ENCODE results near the gene RNF6. TPM values are rescaled to one million over a fixed set of nuclear protein-coding genes. Genes with fewer than 3 reads are reported as not detected.
A peak's percentile ranks its signal among the peaks of the same experiment; 100 is the strongest.

The RNF6 gene
- polyA plus RNA-seq, 6 donors from 2014 or later, result 37.7 to 60.9 (median 45.1) TPM

DNA sequence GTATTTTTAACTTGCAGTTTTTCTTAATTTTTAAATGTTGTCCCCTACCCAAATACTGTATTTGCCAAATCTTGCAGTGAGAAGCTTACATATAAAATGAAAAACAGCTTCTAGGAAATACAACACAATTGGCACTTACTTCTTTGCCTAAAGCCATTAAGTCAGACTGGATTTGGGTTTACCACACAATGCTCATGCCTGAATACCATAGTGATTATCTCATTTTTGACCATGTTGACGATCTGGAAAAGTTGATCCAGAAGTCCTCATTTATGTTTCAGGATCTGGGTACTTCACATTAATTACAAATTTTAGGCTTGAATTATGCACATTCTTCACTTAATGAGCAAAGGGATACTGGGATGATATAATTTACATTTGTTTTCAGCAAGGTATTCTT is 2.4 kb downstream of the RNF6 start:
- H3K9me3 Mint-ChIP-seq, result peaks cover 0 to 1% (median 0%) of the 10 kb centered on the region in 7 donors
- peaks cover 28 to 42% (median 37%) of the 10 kb centered on the region in 3 donors for H3K4me1 Mint-ChIP-seq
- peak overlapping the region in 3 of 8 donors; percentile 44 to 100 (median 98) for H3K4me3 Mint-ChIP-seq
- H3K36me3 Mint-ChIP-seq, result peaks cover 23 to 29% of the 10 kb centered on the region in 2 donors
- ATAC-seq (ENCODE audit: low read depth in 2 of 2), result no peak
- no peak for DNase-seq
- H3K27me3 Mint-ChIP-seq, result no peaks in the 10 kb centered on the region
- H3K27ac Mint-ChIP-seq, result peak overlapping the region in 2 of 6 donors; percentile 18 to 94

DNA sequence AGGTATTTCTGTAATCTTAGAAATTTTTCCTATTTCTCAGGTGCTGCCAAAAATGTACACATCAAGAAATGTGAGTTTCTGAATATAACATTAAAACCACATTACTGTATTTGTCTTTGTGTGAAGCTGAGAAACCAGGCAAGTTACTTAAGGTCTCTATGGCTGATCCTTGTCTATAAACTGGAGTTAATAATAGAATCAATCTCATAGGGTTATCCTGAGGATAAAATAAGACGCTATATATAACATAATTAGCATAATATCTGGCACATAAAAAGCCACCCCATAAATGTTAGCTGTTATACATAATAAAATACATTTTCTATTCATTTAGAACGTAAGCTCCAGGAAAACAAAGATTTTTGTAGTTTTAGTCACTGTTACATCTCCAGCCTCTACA is 6.1 kb downstream of the RNF6 start:
- no peak overlapping the region for H3K27ac Mint-ChIP-seq
- peaks cover 23 to 36% of the 10 kb centered on the region in 2 donors for H3K36me3 Mint-ChIP-seq
- ATAC-seq (ENCODE audit: low read depth in 2 of 2) (no peak), DNase-seq (no peak)
- H3K9me3 Mint-ChIP-seq, result no peaks in the 10 kb centered on the region
- H3K4me1 Mint-ChIP-seq, result peaks cover 8 to 23% (median 16%) of the 10 kb centered on the region in 3 donors
- H3K4me3 Mint-ChIP-seq, result no peak overlapping the region
- no peaks in the 10 kb centered on the region for H3K27me3 Mint-ChIP-seq

- H3K27ac Mint-ChIP-seq, result peak overlapping the region in 2 of 6 donors; percentile 50 to 67
- ATAC-seq (ENCODE audit: low read depth in 2 of 2) (no peak), DNase-seq (no peak)
- H3K36me3 Mint-ChIP-seq, result peaks cover 16 to 32% of the 10 kb centered on the region in 2 donors
- no peaks in the 10 kb centered on the region for H3K27me3 Mint-ChIP-seq
- H3K4me1 Mint-ChIP-seq, result peaks cover 0 to 12% (median 1%) of the 10 kb centered on the region in 3 donors
- H3K4me3 Mint-ChIP-seq, result peak overlapping the region in 1 of 8 donors; percentile 21
- no peaks in the 10 kb centered on the region for H3K9me3 Mint-ChIP-seq
Observed at GRCh38 chr13:26213982-26214381, 8.1 kb downstream of the RNF6 start.

DNA sequence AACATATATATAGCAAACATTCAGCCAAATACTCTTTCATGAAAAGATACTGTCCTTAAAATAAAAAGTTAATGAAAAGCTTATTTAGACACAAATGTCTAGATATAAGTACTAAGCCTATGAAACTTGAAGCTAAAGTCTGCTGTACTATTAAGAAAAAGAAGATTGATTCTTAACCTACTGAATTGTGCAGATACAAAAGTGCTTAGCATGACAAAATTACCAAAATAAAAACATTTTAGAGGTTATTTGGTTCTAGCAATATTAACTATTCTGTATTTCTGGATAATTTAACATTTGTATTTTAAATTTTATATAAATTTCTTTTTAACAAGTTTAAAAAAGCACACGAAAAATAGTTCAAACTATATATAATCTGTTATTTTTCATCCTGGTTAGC is 8.8 kb downstream of the RNF6 start:
- Mint-ChIP-seq H3K36me3 (peaks cover 23 to 36% of the 10 kb centered on the region in 2 donors), H3K27me3 (no peaks in the 10 kb centered on the region), H3K9me3 (no peaks in the 10 kb centered on the region), H3K27ac (no peak overlapping the region), H3K4me3 (no peak overlapping the region), H3K4me1 (peaks cover 0 to 12% (median 1%) of the 10 kb centered on the region in 3 donors)
- ATAC-seq (ENCODE audit: low read depth in 2 of 2) (no peak), DNase-seq (no peak)

- Mint-ChIP-seq H3K27ac (no peak overlapping the region), H3K27me3 (no peaks in the 10 kb centered on the region), H3K36me3 (peaks cover 18 to 22% of the 10 kb centered on the region in 2 donors), H3K4me1 (peaks cover 0 to 5% (median 5%) of the 10 kb centered on the region in 3 donors), H3K9me3 (no peaks in the 10 kb centered on the region), H3K4me3 (no peak overlapping the region)
- ATAC-seq (ENCODE audit: low read depth in 2 of 2), result no peak
- DNase-seq, result no peak
Observed at GRCh38 chr13:26208287-26208686, 13.8 kb downstream of the RNF6 start.

DNA sequence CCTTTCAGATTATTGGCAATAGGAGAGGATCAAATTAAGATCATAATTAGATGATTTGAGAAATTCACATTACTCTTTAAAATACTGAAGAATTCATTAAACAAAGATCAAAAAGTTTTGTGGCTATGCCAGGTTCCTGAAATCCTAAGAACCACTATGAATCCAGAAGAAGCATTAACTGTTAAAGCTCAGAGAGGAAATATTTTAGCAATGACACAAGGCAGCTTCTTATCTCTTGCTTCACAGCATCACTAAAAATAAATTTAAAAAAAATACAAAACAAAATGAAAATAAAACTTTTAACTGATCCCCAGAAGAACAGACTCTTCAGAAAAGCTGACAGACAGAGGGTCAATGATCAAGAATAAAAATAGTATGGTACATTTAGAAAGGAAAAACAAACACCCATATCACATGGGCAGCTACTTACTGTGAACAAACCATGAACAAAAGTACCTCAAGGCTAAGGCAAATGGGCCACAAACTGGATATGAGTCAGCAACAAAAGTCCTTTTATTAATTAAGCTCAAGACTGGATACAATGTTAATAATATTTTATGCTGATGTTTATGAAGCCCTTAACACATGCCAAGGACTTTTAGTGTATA is 19.6 kb downstream of the RNF6 start:
- Mint-ChIP-seq H3K4me3 (no peak overlapping the region), H3K4me1 (peaks cover 0 to 5% (median 0%) of the 10 kb centered on the region in 3 donors), H3K36me3 (peaks cover 11 to 12% of the 10 kb centered on the region in 2 donors), H3K27ac (no peak overlapping the region), H3K9me3 (peaks cover 0 to 3% (median 2%) of the 10 kb centered on the region in 7 donors), H3K27me3 (no peaks in the 10 kb centered on the region)
- DNase-seq (no peak), ATAC-seq (ENCODE audit: low read depth in 2 of 2) (no peak)

GRCh38 chr13:26200811-26201210 is 21.3 kb downstream of the RNF6 start:
- H3K27ac Mint-ChIP-seq, result no peak overlapping the region
- DNase-seq (no peak), ATAC-seq (ENCODE audit: low read depth in 2 of 2) (no peak)
- no peak overlapping the region for H3K4me3 Mint-ChIP-seq
- H3K36me3 Mint-ChIP-seq, result peaks cover 10 to 18% of the 10 kb centered on the region in 2 donors
- H3K4me1 Mint-ChIP-seq, result no peaks in the 10 kb centered on the region
- peaks cover 3 to 18% (median 10%) of the 10 kb centered on the region in 7 donors for H3K9me3 Mint-ChIP-seq
- H3K27me3 Mint-ChIP-seq, result no peaks in the 10 kb centered on the region

DNA sequence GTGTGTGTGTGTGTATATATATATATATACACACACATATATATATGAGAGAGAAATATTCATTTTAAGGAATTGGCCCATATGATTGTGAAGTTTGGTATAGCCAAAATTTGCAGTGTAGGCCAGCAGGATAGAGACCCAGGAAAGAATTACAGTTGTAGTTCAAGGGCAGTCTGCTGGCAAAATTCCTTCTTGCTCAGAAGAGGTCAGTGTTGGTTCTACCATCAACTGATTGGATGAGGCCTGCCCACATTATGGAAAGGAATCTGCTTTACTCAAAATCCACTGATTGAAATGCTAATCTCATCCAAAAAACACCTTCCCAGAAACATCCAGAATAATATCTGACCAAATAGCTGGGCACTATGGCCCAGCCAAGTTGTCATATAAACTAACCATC is 24.0 kb downstream of the RNF6 start:
- ATAC-seq (ENCODE audit: low read depth in 2 of 2) (no peak), DNase-seq (no peak)
- Mint-ChIP-seq H3K27ac (no peak overlapping the region), H3K4me1 (peaks cover 0 to 1% (median 0%) of the 10 kb centered on the region in 3 donors), H3K4me3 (no peak overlapping the region), H3K36me3 (peaks cover 22 to 29% of the 10 kb centered on the region in 2 donors), H3K9me3 (peaks cover 9 to 35% (median 25%) of the 10 kb centered on the region in 7 donors), H3K27me3 (no peaks in the 10 kb centered on the region)

DNA sequence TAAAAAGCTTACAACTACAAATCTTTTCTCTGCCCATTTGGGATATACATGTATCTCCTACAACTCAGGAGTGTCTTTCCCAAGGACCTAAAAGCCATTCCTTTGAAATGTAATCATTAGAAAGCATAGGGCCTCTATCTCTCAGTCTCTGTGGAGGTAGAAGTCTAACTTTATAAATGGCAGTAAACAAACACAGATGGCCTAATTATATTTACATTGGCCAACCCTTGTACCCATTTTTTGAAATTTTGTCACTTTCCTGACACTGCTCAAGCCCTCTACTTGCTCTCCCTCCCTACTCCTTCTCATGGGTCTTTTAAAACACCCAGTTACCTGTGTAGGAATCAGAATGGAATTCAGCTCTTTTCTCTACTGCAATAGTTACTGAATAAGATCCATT is 24.8 kb downstream of the RNF6 start:
- no peak for ATAC-seq (ENCODE audit: low read depth in 2 of 2)
- Mint-ChIP-seq H3K9me3 (peaks cover 9 to 35% (median 25%) of the 10 kb centered on the region in 7 donors), H3K4me3 (no peak overlapping the region), H3K36me3 (peaks cover 22 to 28% of the 10 kb centered on the region in 2 donors), H3K4me1 (peaks cover 0 to 1% (median 0%) of the 10 kb centered on the region in 3 donors), H3K27ac (no peak overlapping the region), H3K27me3 (no peaks in the 10 kb centered on the region)
- DNase-seq, result no peak

- no peaks in the 10 kb centered on the region for H3K27me3 Mint-ChIP-seq
- no peaks in the 10 kb centered on the region for H3K36me3 Mint-ChIP-seq
- H3K27ac Mint-ChIP-seq, result peak overlapping the region; percentile 95 to 99 (median 98)
- peaks cover 23 to 51% (median 43%) of the 10 kb centered on the region in 3 donors for H3K4me1 Mint-ChIP-seq
- DNase-seq (no peak), ATAC-seq (ENCODE audit: low read depth in 2 of 2) (no peak)
- peak overlapping the region; percentile 84 to 98 (median 94) for H3K4me3 Mint-ChIP-seq
- peaks cover 0 to 14% (median 0%) of the 10 kb centered on the region in 7 donors for H3K9me3 Mint-ChIP-seq
Observed at GRCh38 chr13:26186995-26187394, 35.1 kb downstream of the RNF6 start.

DNA sequence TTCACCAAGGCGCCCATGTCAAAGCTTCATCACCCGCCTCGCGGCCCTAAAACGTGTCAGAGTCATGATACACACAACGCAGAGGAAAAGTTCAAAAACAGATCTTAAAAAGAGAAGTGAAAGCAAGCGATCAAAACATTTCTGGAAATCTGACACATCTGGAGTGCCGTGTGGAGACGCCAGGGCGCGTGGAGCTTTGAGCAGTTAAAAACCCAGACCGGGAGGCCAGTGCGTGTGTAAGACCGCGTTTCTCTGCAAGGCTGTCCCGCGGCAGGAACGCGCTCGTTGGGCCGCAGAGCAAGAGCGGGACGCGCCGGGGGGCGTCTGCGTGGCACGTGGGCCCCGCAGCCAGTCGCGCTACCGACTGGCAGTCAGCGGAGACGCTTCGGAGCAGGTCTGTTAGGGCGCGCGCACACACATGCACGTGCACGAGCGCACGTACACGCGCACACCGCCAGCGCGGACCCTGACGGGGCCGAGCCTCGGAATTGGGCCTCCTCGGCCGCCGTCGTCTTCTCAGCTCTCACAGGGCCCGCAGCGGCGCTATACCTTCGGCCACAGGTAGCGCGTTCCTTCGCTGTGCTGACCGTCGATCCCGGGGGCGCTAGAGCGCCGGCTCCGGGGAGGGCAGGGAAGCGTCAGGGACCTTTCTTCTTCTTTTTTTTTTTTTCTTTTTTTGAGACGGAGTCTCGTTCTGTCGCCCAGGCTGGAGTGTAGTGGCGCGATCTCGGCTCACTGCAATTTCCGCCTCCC is 35.8 kb downstream of the RNF6 start:
- Mint-ChIP-seq H3K9me3 (peaks cover 0 to 14% (median 0%) of the 10 kb centered on the region in 7 donors), H3K36me3 (no peaks in the 10 kb centered on the region), H3K27me3 (no peaks in the 10 kb centered on the region), H3K4me3 (peak overlapping the region; percentile 84 to 98 (median 94)), H3K27ac (peak overlapping the region; percentile 95 to 99 (median 98)), H3K4me1 (peaks cover 23 to 51% (median 43%) of the 10 kb centered on the region in 3 donors)
- peak; percentile 73 to 78 for ATAC-seq (ENCODE audit: low read depth in 2 of 2)
- DNase-seq, result peak; percentile 90

DNA sequence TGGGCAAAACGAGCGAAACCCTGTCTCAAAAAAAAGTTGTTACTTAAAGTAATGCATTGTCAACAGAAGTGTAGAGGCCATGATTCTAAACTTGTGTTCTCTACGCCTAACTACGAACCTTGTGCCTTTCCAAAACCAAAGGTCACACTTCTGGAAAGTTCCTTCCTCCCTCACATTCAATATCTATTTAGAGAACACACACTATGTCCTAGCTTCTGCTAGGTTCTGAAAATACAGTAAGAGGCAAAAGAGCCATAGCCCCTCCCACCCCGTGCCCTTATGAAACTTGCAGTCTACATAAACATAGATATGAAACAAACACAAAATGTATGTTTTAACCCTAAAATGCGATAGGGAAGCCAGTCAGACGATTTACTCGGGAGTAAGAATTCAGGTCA is 36.4 kb downstream of the RNF6 start:
- Mint-ChIP-seq H3K36me3 (no peaks in the 10 kb centered on the region), H3K27me3 (no peaks in the 10 kb centered on the region), H3K27ac (peak overlapping the region; percentile 95 to 99 (median 98)), H3K9me3 (peaks cover 0 to 14% (median 0%) of the 10 kb centered on the region in 7 donors), H3K4me1 (peaks cover 23 to 51% (median 43%) of the 10 kb centered on the region in 3 donors), H3K4me3 (peak overlapping the region; percentile 84 to 98 (median 94))
- peak; percentile 2 to 6 for ATAC-seq (ENCODE audit: low read depth in 2 of 2)
- no peak for DNase-seq

GRCh38 chr13:26184791-26185250 is 37.3 kb downstream of the RNF6 start:
- no peaks in the 10 kb centered on the region for H3K27me3 Mint-ChIP-seq
- peaks cover 0 to 14% (median 0%) of the 10 kb centered on the region in 7 donors for H3K9me3 Mint-ChIP-seq
- peak overlapping the region; percentile 34 to 89 (median 78) for H3K27ac Mint-ChIP-seq
- DNase-seq, result peak; percentile 61
- no peaks in the 10 kb centered on the region for H3K36me3 Mint-ChIP-seq
- peak in 1 of 2 donors; percentile 11 for ATAC-seq (ENCODE audit: low read depth in 2 of 2)
- H3K4me1 Mint-ChIP-seq, result peaks cover 23 to 51% (median 43%) of the 10 kb centered on the region in 3 donors
- peak overlapping the region; percentile 40 to 83 (median 75) for H3K4me3 Mint-ChIP-seq
